ENCODE data around the gene MACROD1. TPM values are rescaled to one million over a fixed set of nuclear protein-coding genes. Genes with fewer than 3 reads are reported as not detected.
A peak's percentile ranks its signal among the peaks of the same experiment; 100 is the strongest.

Gene MACROD1
- 100 to 1,000 TPM in 8 of 10 donors, 10 to 100 TPM in 2; 86.2 to 134 (median 115) TPM for total RNA-seq
- polyA plus RNA-seq = 100 to 1,000 TPM in 1 of 2 donors, 10 to 100 TPM in 1; 77.6 to 497 TPM
- long read RNA-seq, donor 1, transcript MACROD1-201 (11 exons, 1,205 nt) = major isoform, 130 of 191 reads
- long read RNA-seq, donor 1, partial matches to known transcripts = 11 of 191 reads
- long read RNA-seq, donor 1, other reads (novel, unspliced or antisense) = 48 of 191 reads
- long read RNA-seq, donor 2, transcript MACROD1-201 (11 exons, 1,205 nt) = major isoform, 129 of 195 reads
- long read RNA-seq, donor 2, partial matches to known transcripts = 15 of 195 reads
- long read RNA-seq, donor 2, other reads (novel, unspliced or antisense) = 50 of 195 reads
- long read RNA-seq, donor 3, partial matches to known transcripts = 0 of 9 reads
- long read RNA-seq, donor 3, other reads (novel, unspliced or antisense) = 7 of 9 reads

GRCh38 chr11:64165842-64166635 is at the start of gene MACROD1:
Gene MACROD1 (minus strand): TSS chr11:64166113. CDS start chr11:64165994, 119 bp downstream.
- WGBS, 2 donors = 1% methylated on average over 84 to 92 of the region's 92 CpGs
- TF ChIP-seq CTCF (IDR thresholded peaks at IDR 0.05) = no peak
- H3K27ac ChIP-seq = peak within 1 kb of the TSS; percentile 66 to 91 (median 85)

GRCh38 chr11:64211181-64211872 is 45.4 kb upstream of the MACROD1 start:
- no peaks in the 10 kb centered on the region for H3K9me3 ChIP-seq
- H3K4me1 ChIP-seq = peaks cover 4 to 32% (median 22%) of the 10 kb centered on the region in 9 donors
- DNase-seq (no peak), ATAC-seq (no peak)
- no peak overlapping the region for H3K27ac ChIP-seq
- H3K36me3 ChIP-seq = peaks cover 0 to 78% (median 0%) of the 10 kb centered on the region in 9 donors
- H3K27me3 ChIP-seq = no peaks in the 10 kb centered on the region
- H3K4me3 ChIP-seq = no peak overlapping the region
- intact Hi-C loops (cut with DNase I) = no loop called here
- TF ChIP-seq CTCF (IDR thresholded peaks at IDR 0.05) = no peak
- 91% methylated on average over 29 to 30 of the region's 30 CpGs for whole genome bisulfite sequencing, 2 donors

More at GRCh38 chr11:64165842-64166635, at the start of gene MACROD1:
- Histone ChIP-seq H3K9me3 (no peaks in the 10 kb centered on the region), H3K36me3 (no peaks in the 10 kb centered on the region), H3K4me1 (peaks cover 3 to 24% (median 22%) of the 10 kb centered on the region in 9 donors), H3K27me3 (no peaks in the 10 kb centered on the region), H3K4me3 (peak within 1 kb of the TSS; percentile 69 to 97 (median 82))
- DNase-seq = peak; percentile 81 to 88
- ATAC-seq = peak; percentile 83 to 93 (median 87)
- intact Hi-C loops (cut with DNase I) = no loop called here

GRCh38 chr11:64210301-64211020 is 44.5 kb upstream of the MACROD1 start:
- Histone ChIP-seq H3K4me3 (no peak overlapping the region), H3K9me3 (no peaks in the 10 kb centered on the region), H3K4me1 (peaks cover 4 to 41% (median 27%) of the 10 kb centered on the region in 9 donors), H3K27ac (no peak overlapping the region), H3K27me3 (no peaks in the 10 kb centered on the region), H3K36me3 (peaks cover 0 to 71% (median 8%) of the 10 kb centered on the region in 9 donors)
- 95% methylated on average over 23 to 24 of the region's 24 CpGs for WGBS, 2 donors
- DNase-seq (no peak), ATAC-seq (no peak)
- no peak for TF ChIP-seq CTCF (IDR thresholded peaks at IDR 0.05)
- intact Hi-C loops (cut with DNase I) = no loop called here
